Ramos (cell line): ENCODE results near the gene ARHGAP8.
"Not testable (repeated sequence)": the region's sequence is repeated elsewhere in the genome, so short reads cannot be mapped to it uniquely, and the experiment has no call there.

Experiments used
- in situ Hi-C: fragments of 300-500 bp; cut with MboI; formaldehyde crosslinking; loops from one replicate; pipeline ENCODE4 v1.14.3; 2022; ENCODE audit warnings: low sequenced_read_pairs; ENCODE audit not compliant: unreplicated experiment

ARHGAP8 gene

DNA sequence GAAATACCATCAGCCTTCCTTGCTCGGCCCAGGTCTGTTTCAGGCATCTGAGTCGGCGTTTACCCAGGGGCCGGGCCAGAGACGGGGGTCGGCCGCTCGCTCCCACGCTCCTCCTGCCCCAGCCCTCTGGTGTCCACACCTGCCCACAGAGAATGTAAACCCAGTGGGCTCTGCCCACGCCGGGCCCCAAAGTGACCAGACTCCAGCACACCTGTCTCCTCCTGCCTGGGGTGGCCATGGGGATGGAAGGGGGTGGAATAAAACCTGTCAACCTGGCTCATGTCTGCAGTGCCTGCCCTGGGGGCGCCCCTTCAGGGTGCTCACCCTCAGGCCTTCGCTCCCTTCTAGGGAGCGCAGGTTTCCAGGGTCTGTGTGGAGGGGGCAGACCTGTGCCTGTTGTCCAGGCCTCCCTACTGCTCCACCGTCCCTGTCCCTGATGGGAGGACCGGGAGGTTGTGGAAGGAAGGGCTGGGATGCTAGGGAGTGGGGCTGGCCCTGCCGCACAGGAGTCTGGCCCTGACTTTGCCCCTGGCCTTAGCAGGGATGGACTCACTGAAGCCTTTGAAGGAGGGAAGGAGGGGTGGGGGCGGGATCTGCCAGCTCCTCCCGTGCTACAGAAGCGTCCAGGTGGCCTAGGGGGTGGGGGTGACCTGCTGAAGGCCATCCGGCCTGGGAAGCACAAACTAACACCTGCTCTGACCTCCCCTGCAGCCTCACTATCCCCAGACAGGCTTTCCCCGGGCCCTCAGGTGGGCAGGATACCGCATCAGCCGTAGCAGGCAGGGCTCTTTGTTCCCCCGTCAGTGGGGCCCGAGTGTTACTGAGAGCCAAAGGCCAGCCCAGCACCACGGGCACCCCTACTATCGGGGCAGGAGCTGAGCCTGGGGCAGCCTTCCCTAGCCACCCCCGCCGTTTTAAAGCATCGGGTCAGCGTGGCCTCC lies 14.7 kb upstream of the ARHGAP8 start:
- in situ Hi-C loops: no loop called here

DNA sequence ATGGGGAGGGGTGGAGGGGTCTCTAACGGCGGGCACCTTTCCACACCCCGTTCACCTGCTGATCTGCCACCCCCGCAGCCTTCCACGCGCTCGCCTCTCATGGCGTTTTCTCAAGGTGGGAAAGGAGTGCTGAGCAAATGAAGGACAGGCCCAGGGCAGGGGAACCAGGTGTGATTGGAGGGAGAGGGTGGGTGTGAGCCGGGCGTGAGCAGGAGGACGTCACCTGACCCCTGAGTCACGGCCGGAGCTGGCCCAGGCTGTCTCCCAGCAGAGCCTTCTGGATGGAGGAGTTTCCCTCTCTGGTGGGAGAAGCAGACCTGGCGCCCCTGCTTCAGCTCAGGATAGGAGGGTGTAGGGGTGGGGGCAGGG lies 14.0 kb upstream of the ARHGAP8 start:
- in situ Hi-C loops: no loop called here

- in situ Hi-C loops: no loop called here
Observed at GRCh38 chr22:44739024-44739423, 13.4 kb upstream of the ARHGAP8 start.

DNA sequence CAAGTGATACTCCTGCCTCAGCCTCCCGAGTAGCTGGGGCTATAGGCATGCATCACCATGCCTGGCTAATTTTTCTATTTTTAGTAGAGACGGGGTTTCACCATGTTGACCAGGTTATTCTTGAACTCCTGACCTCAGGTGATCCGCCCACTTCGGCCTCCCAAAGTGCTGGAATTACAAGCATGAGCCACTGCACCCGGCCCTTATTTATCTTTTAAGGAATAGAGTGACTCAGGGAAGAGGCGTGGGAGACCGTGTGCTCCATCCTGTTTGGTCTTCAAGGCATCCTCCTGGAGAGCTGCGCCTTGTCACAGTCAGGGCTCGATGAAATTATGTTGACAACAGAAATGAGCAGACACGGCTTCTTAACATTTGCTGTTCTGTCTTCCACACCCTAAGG lies 12.7 kb upstream of the ARHGAP8 start:
- in situ Hi-C loops: not testable (repeated sequence)

- in situ Hi-C loops: no loop called here
Observed at GRCh38 chr22:44740307-44740706, 12.1 kb upstream of the ARHGAP8 start.

DNA sequence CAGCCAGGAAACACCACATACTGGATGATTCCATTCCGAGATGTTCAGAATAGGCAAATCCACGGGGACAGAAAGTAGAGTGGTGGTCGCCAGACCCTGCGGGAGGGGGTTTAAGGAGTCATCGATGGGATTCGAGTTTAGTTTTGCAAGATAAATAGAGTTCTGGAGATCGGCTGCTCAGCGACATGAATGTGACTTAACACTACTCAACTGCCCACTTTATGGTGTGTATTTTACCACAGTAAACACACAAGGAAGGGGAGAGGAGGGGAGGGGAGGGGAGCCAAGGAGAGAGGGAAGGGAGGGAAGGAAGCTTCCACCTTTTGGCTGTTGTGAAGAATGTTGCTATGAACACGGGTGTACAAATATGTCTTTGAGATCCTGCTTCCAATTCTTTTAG lies 10.4 kb upstream of the ARHGAP8 start:
- in situ Hi-C loops: no loop called here

DNA sequence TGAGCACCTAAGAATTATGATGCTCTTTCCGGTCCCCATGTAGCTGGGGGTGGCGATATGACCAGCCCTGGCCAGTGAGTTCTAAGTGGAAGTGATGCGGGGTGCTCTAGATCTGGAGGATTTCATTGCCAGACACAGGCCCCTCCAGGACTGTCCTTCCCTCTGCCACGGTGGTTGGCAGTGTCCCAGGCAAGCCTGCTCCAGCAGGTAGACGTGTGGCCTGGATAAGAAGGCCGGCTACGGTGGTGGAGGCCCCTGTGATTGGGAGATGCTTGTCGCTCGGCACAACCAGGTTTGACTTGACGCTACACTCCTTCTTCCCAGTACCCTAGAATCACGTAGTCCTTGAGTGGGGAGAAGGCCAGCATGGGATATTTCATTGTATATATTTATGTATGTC lies 9.1 kb upstream of the ARHGAP8 start:
- in situ Hi-C loops: no loop called here

GRCh38 chr22:44743804-44744211 lies 8.6 kb upstream of the ARHGAP8 start:
- in situ Hi-C loops: no loop called here

- in situ Hi-C loops: no loop called here
Observed at GRCh38 chr22:44745853-44746789, 6.3 kb upstream of the ARHGAP8 start.

GRCh38 chr22:44747784-44748127 lies 4.6 kb upstream of the ARHGAP8 start:
- in situ Hi-C loops: not testable (repeated sequence)

DNA sequence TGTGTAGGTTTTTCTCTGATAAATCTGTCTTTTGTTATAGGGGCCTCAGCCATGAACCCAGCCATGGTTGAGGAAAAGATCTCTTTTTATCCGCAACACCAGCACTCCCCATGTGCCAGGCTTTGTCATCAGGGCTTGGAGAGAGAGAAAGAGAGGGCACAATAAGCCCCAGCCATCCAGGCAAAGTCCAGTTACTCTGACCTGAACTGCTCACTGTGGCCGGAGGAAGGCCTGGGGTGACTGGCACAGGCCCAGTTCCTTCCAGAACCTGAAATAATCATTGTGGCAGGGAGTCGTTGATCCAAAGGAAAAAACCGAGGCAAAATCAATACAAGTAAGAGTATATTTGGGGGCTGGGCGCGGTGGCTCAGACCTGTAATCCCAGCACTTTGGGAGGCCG lies 3.9 kb upstream of the ARHGAP8 start:
- in situ Hi-C loops: no loop called here

- in situ Hi-C loops: no loop called here
Observed at GRCh38 chr22:44750481-44750880, 1.9 kb upstream of the ARHGAP8 start.

DNA sequence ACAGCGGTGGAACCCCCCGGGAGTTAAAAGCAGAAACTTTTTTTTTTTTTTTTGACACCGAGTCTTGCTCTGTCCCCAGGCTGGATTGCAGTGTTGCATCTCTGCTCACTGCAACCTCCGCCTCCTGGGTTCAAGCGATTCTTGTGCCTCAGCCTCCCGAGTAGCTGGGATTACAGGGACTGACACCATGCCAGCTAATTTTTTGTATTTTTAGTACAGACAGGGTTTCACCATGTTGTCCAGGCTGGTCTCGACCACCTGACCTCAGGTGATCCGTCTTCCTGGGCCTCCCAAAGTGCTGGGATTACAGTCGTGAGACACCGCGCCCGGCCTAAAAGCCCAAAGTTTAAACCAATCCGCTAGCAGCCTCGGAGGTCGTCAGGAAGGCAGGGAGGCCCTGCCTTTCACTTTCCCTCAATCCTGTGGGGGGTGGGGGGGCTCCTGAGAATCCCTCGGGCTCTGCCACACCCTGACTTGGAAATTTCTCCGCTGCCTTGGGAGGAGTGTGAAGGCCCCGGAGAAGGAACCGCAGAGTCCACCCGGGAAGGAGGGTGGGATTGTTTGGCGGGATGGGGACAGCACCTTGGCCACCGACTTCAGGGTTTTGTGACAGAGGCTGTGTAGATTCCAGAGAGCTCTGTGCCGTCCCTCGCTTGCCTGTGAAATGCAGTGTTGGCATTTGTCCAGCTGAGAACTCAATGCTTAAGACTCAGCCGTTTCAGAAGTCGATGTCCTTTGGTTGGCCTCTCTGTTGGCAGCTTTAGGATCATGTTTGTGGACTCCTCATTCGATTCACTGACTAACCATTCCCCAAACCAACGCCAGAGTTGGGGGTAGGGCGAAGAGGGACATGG lies 1.0 kb downstream of the ARHGAP8 start:
- in situ Hi-C loops: no loop called here

DNA sequence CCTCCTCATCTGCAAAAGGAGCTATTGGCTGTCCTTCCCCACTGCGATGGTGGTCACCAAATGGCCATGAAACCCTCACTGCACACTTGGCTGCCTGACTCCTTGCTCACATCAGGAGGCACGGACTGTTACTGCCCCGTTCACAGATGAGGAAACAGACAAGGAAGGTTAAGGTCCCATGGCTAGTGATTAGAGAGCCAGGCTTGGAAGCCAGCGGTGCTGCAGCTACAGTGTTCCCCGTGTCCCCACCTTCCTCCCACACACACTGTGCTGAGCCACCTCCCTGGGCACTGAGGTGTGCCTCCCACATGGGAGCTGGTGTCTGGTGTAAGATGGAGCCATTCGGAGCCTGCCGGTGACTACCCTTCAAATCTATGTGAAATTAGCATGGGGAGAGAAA lies 2.6 kb downstream of the ARHGAP8 start:
- in situ Hi-C loops: no loop called here

DNA sequence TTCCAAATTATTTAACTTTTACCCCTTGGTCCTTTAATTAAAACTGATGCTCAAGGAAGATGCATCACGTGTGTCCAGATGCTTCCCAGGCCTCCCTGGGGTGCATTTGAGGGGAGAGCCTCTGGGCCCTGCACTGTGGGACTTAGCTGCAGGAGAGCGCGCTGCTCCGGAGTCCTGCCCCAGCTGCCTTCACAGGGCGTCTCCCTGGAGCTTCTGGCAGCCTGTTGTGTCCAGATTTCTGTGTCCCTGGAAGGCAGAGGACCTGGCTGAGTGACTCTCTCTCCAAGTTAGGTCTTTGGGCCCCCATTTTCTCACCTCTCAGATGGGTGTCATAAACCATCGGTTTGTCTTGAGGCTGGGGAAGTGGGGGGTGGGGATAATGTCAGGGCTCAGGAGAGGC lies 3.0 kb downstream of the ARHGAP8 start:
- in situ Hi-C loops: no loop called here

DNA sequence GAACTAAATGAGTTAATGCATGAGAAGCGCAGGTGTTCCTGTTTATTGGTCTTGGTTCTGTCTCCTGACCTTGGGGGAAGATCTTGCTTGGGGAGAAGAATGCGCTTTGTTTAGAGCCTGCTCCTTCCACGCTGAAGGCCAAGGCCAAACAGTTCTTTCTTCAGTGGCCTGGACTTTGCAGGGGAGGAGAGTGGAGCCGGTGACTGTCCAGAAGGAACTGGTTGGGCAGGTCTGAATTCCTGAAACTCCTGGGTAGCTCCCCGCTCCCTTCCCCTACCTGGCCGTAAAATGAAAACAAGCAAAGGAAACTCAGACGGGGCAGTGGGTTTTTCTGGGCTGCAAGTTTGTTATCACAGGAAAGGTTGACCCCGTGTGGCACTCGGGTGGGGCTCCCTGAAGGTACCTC lies 3.6 kb downstream of the ARHGAP8 start:
- in situ Hi-C loops: no loop called here

GRCh38 chr22:44758344-44758973 lies 6.1 kb downstream of the ARHGAP8 start:
- in situ Hi-C loops: no loop called here

GRCh38 chr22:44759001-44759400 lies 6.6 kb downstream of the ARHGAP8 start:
- in situ Hi-C loops: no loop called here

DNA sequence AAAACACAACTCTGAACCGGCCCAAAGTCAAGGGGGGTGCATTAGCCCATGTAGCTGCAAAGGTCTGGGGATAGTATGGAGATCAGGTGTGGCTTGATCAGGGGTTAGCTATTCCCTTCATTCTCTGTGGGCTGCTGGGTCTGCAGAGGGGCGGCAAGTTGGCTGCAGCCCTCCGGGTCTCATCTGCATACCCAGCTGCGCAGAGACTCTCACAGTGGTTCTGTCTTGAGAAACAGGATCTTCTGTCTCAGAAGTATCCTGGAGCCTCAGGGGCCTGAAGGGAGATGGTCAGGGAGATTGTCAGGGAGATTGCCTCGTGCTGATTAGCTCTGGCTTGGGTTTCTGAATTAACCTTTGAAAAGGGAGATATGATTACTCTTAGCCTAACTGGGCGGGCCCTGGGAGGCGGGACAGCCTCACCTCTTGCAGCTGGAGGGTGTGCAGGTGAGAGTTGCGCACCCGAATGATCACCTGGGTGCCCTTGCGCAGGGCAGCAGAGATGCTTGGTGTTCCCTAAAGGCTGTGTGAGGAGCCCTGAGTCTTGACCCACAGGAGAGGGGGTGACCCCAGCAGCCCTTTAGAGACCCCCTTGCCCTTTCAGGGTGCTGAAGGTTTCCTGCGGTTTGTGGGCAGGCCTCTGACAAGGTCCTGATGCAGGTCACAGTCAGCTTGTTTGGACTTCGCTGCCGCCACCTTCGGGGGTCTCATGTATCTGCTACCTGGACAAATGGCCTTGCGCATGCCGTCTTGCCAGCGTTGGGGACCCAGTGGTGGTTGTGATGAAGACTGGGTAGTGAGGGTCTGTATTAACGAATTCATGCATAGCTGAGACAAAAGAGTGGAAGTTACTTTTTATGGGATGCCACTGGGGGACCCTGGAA lies 7.3 kb downstream of the ARHGAP8 start:
- in situ Hi-C loops: no loop called here
